T47D (cell line): Measurements from ENCODE around the gene MYOM1.

ENCODE experiments used
- DNase-seq, 2 experiments: peaks; one replicate each; pipeline versions ENCODE4 v3.0.0 to v3.0.0-alpha.2; 2011 to 2012; ENCODE audit warnings: low read depth in 1 of 2, low spot score in 1 of 2
- JUND ChIP-seq: IDR thresholded peaks from 2 replicates; pipeline ENCODE4 v1.6.1; 2012; ENCODE audit warnings: low read depth
- in situ Hi-C: cut with HindIII; loops from 2 replicates; pipeline ENCODE4 v1.10.0; 2016; ENCODE audit warnings: low sequenced_read_pairs, low pct_unique_long_range_greater_than_20kb

The MYOM1 gene

GRCh38 chr18:3256693-3257626 is 37.2 kb upstream of the MYOM1 start:
- in situ Hi-C loops: no loop called here
- peak in 1 of 2 experiments; percentile 71 for DNase-seq
- TF ChIP-seq JUND: peak; percentile 55; the same call in 1 of the 2 replicates

- in situ Hi-C loops: no loop called here
Measured at GRCh38 chr18:3255611-3256165, 35.9 kb upstream of the MYOM1 start.

GRCh38 chr18:3254725-3255124 is 35.0 kb upstream of the MYOM1 start:
- no peak for DNase-seq
- in situ Hi-C loops: no loop called here
- no peak for TF ChIP-seq JUND

More at GRCh38 chr18:3255611-3256165, 35.9 kb upstream of the MYOM1 start:
- DNase-seq: no peak
- no peak for TF ChIP-seq JUND

GRCh38 chr18:3252843-3253242 is 33.1 kb upstream of the MYOM1 start:
- DNase-seq: no peak
- in situ Hi-C loops: no loop called here
- TF ChIP-seq JUND: no peak

GRCh38 chr18:3251963-3252277 is 32.2 kb upstream of the MYOM1 start:
- no peak for DNase-seq
- in situ Hi-C loops: no loop called here
- no peak for TF ChIP-seq JUND

GRCh38 chr18:3251249-3251962 is 31.6 kb upstream of the MYOM1 start:
- in situ Hi-C loops: no loop called here
- no peak for TF ChIP-seq JUND
- DNase-seq: no peak

- no peak for TF ChIP-seq JUND
- no peak for DNase-seq
- in situ Hi-C loops: no loop called here
Measured at GRCh38 chr18:3250237-3251107, 30.7 kb upstream of the MYOM1 start.

- in situ Hi-C loops: no loop called here
- TF ChIP-seq JUND: no peak
- peak in 1 of 2 experiments; percentile 57 for DNase-seq
Measured at GRCh38 chr18:3248658-3249359, 29.0 kb upstream of the MYOM1 start.

- DNase-seq: no peak
- no peak for TF ChIP-seq JUND
- in situ Hi-C loops: no loop called here
Measured at GRCh38 chr18:3248062-3248657, 28.4 kb upstream of the MYOM1 start.

- peak; percentile 52 to 96 for DNase-seq
- in situ Hi-C loops: no loop called here
- no peak for TF ChIP-seq JUND
Measured at GRCh38 chr18:3247240-3248061, 27.7 kb upstream of the MYOM1 start, which contains the start of gene MYL12A. TSS of gene MYL12A (plus strand) at chr18:3247801. CDS start at chr18:3253248, 5,447 bp downstream.
